K562 (cell line): ENCODE measurements around the gene ABHD16A. TPM values are rescaled to one million over a fixed set of nuclear protein-coding genes. Genes with fewer than 3 reads are reported as not detected.

Experiments
- ADNP ChIP-seq: fragments of 200-800 bp; sonication (Bioruptor generic); IDR thresholded peaks from 2 replicates; pipeline ENCODE4 v1.6.1; 2016; ENCODE audit warnings: missing genetic modification characterization, missing compliant biosample characterization
- ATF2 ChIP-seq: sonication (generic); formaldehyde crosslinking; IDR thresholded peaks from 2 replicates; pipeline ENCODE4 v1.8.1; 2022; ENCODE audit warnings: missing genetic modification reagents
- CHD2 ChIP-seq: IDR thresholded peaks from 2 replicates; pipeline ENCODE4 v1.6.1; 2011; ENCODE audit warnings: low read depth, low read length
- E2F5 ChIP-seq: sonication (generic); formaldehyde crosslinking; IDR thresholded peaks from 2 replicates; pipeline ENCODE4 v1.8.0; 2022; ENCODE audit warnings: mild to moderate bottlenecking, missing genetic modification reagents
- ELF1 ChIP-seq: fragments of 200-800 bp; sonication (Bioruptor generic); IDR thresholded peaks from 2 replicates; pipeline ENCODE4 v1.6.1; 2016; ENCODE audit warnings: missing genetic modification characterization, missing compliant biosample characterization
- ERF ChIP-seq: fragments of 450-650 bp; formaldehyde crosslinking; IDR thresholded peaks from 2 replicates; pipeline ENCODE4 v1.4.0; 2020; ENCODE audit warnings: mild to moderate bottlenecking, mixed read lengths
- HCFC1 ChIP-seq: IDR thresholded peaks from 2 replicates; pipeline ENCODE4 v1.6.1; 2012; ENCODE audit warnings: low read depth, low read length, improper control_type of control experiment
- HDGF ChIP-seq: fragments of 450-650 bp; IDR thresholded peaks from 2 replicates; pipeline ENCODE4 v1.6.1; 2016
- HMG20B ChIP-seq: fragments of 250-450 bp; sonication (Bioruptor Pico); IDR thresholded peaks from 2 replicates; pipeline ENCODE4 v1.5.0; 2021; ENCODE audit warnings: mild to moderate bottlenecking
- MCM3 ChIP-seq: fragments of 450-650 bp; IDR thresholded peaks from 2 replicates; pipeline ENCODE4 v1.6.1; 2016
- MLX ChIP-seq, 2 experiments: fragments of 450-650 bp in 1 of 2; sonication (generic) in 1 of 2; formaldehyde crosslinking; conservative IDR thresholded peaks; 2 replicates each; pipeline versions ENCODE4 v1.4.0 to v1.8.1; 2020 to 2022; ENCODE audit warnings: mild to moderate bottlenecking in 1 of 2, missing genetic modification reagents in 1 of 2
- MXD1 ChIP-seq: fragments of 250-450 bp; sonication (Bioruptor Pico); IDR thresholded peaks from 2 replicates; pipeline ENCODE4 v1.8.0; 2021; ENCODE audit warnings: borderline replicate concordance, mild to moderate bottlenecking, moderate library complexity; ENCODE audit not compliant: poor library complexity, severe bottlenecking
- NONO ChIP-seq, 2 experiments: fragments of 200-400 bp in 1 of 2; fragments of 450-650 bp in 1 of 2; formaldehyde crosslinking in 1 of 2; IDR thresholded peaks; 2 replicates each; pipeline ENCODE4 v1.6.1; 2017; ENCODE audit warnings: low read depth in 2 of 2, mild to moderate bottlenecking in 2 of 2, moderate library complexity in 2 of 2, low read length in 1 of 2
- NR2F6 ChIP-seq: fragments of 450-650 bp; formaldehyde crosslinking; IDR thresholded peaks from 2 replicates; pipeline ENCODE4 v1.4.0; 2020; ENCODE audit warnings: mild to moderate bottlenecking
- PREB ChIP-seq: sonication (generic); formaldehyde crosslinking; IDR thresholded peaks from 2 replicates; pipeline ENCODE4 v1.8.1; 2023; ENCODE audit warnings: mild to moderate bottlenecking, missing genetic modification reagents
- TAF15 ChIP-seq: fragments of 200-400 bp; formaldehyde crosslinking; IDR thresholded peaks from 2 replicates; pipeline ENCODE4 v1.6.1; 2017; ENCODE audit warnings: mild to moderate bottlenecking, low read depth, low read length, moderate library complexity
- TARDBP ChIP-seq: fragments of 450-650 bp; IDR thresholded peaks from 2 replicates; pipeline ENCODE4 v1.6.1; 2016
- ZBTB2 ChIP-seq: fragments of 450-650 bp; IDR thresholded peaks from 2 replicates; pipeline ENCODE4 v1.6.1; 2016; ENCODE audit warnings: antibody characterized with exemption
- ZFX ChIP-seq: sonication (generic); formaldehyde crosslinking; IDR thresholded peaks from 2 replicates; pipeline ENCODE4 v1.8.0; 2022; ENCODE audit warnings: mild to moderate bottlenecking, missing genetic modification reagents, moderate library complexity
- ZNF311 ChIP-seq: fragments of 250-450 bp; sonication (Bioruptor Pico); IDR thresholded peaks from 2 replicates; pipeline ENCODE4 v1.4.0; 2020; ENCODE audit warnings: mild to moderate bottlenecking, moderate library complexity
- ZNF408 ChIP-seq: fragments of 250-450 bp; sonication (Bioruptor Pico); IDR thresholded peaks from 2 replicates; pipeline ENCODE4 v1.4.0; 2020; ENCODE audit warnings: low read depth, mild to moderate bottlenecking, moderate library complexity
- ZNF699 ChIP-seq: fragments of 250-450 bp; sonication (Bioruptor Pico); IDR thresholded peaks from 2 replicates; pipeline ENCODE4 v1.8.0; 2021; ENCODE audit warnings: mild to moderate bottlenecking, moderate library complexity; ENCODE audit not compliant: insufficient replicate concordance
- polyA plus RNA-seq, 8 experiments: library from polyadenylated mRNA; depleted of rRNA in 4 of 8; stranded (reverse) in 5 of 8; unstranded in 3 of 8; fragments of >200 nt; fragmentation: Nextera tagmentation in 2 of 8; fragmentation: Illumina TruSeq in 1 of 8; extraction: Ambion mirVana in 2 of 8; extraction: Trizol in 1 of 8; gene quantifications; 2 replicates each; pipeline versions ENCODE4 v1.2.1 to v1.2.3, GENCODE V29; 2011 to 2014; ENCODE audit warnings: inconsistent platforms in 1 of 8, missing spikeins in 1 of 8
- total RNA-seq, 7 experiments: library from RNA; depleted of rRNA in 6 of 7; stranded (reverse); fragments of >200 nt in 6 of 7; fragmentation: Illumina TruSeq in 2 of 7; extraction: Trizol in 2 of 7; gene quantifications; 2 replicates each; pipeline versions ENCODE4 v1.2.1 to v1.2.3, GENCODE V29; 2011 to 2021; ENCODE audit warnings: low replicate concordance in 1 of 7

ABHD16A gene
- total and polyA plus RNA-seq, 9 of the 15 experiments (the other 6 are each of a cell fraction or from before 2014, with no cell fraction given) = 25.8 to 120 (median 81.6) TPM

GRCh38 chr6:31725502-31726350, 22.6 kb upstream of the ABHD16A start (continued):
- no peak for TF ChIP-seq ATF2 (CRISPR knock-in tag)
- TF ChIP-seq PREB (CRISPR knock-in tag) = no peak
- no peak for TF ChIP-seq ZNF408 (CRISPR knock-in tag)
- TF ChIP-seq HMG20B = no peak; the same call in 1 of the 2 replicates
- no peak for TF ChIP-seq ADNP
- no peak for TF ChIP-seq TARDBP
- no peak for TF ChIP-seq TAF15
- peak; percentile 53; the same call in 1 of the 2 replicates for TF ChIP-seq ERF (CRISPR knock-in tag)
- TF ChIP-seq HCFC1 = no peak
- TF ChIP-seq HDGF = peak; percentile 84; the same call in 1 of the 2 replicates
- peak; percentile 78; the same call in 1 of the 2 replicates for TF ChIP-seq NR2F6 (CRISPR knock-in tag)
- TF ChIP-seq MCM3 = no peak
- TF ChIP-seq ELF1 (tag) = peak; percentile 66
- no peak for TF ChIP-seq ZNF699 (CRISPR knock-in tag)
- TF ChIP-seq E2F5 (CRISPR knock-in tag) = no peak
- TF ChIP-seq NONO (IDR thresholded peaks at IDR 0.05; ENCODE audit: low read depth in 2 of 2, low read length in 1 of 2) = no peak
- TF ChIP-seq ZFX (CRISPR knock-in tag) = no peak
- no peak for TF ChIP-seq ZNF311 (CRISPR knock-in tag)
- TF ChIP-seq CHD2 = no peak
- 0 out of 4 replicates have a peak, but pooled peaks of 1 of the 2 experiments have one; percentile 83 for TF ChIP-seq MLX (CRISPR knock-in tag; conservative IDR thresholded peaks at IDR 0.05)
- TF ChIP-seq ZBTB2 = peak; percentile 74; the same call in 1 of the 2 replicates
- peak; percentile 24 for TF ChIP-seq MXD1 (CRISPR knock-in tag)
